Peyer's patch (tissue), 4 donors: ENCODE measurements around the gene GGTLC1.
"Not testable (repeated sequence)": the region's sequence is repeated elsewhere in the genome, so short reads cannot be mapped to it uniquely, and the experiment has no call there.

Source experiments
- POLR2A ChIP-seq, 2 donors: fragments of 450-650 bp; IDR thresholded peaks; one replicate each; pipeline ENCODE4 v1.5.1; 2017; ENCODE audit warnings: antibody characterized with exemption in 2 of 2, mild to moderate bottlenecking in 2 of 2, moderate library complexity in 2 of 2
- TF ChIP-seq, protein P1 (sequence below), 6 experiments: fragments of 450-650 bp in 4 of 6; fragments of 200-600 bp in 2 of 6; sonication (generic) in 1 of 6; IDR thresholded peaks; one replicate each; pipeline ENCODE4 v1.5.1; 2017 to 2019; ENCODE audit warnings: antibody characterized with exemption in 6 of 6, mild to moderate bottlenecking in 3 of 6, moderate library complexity in 1 of 6

DNA sequence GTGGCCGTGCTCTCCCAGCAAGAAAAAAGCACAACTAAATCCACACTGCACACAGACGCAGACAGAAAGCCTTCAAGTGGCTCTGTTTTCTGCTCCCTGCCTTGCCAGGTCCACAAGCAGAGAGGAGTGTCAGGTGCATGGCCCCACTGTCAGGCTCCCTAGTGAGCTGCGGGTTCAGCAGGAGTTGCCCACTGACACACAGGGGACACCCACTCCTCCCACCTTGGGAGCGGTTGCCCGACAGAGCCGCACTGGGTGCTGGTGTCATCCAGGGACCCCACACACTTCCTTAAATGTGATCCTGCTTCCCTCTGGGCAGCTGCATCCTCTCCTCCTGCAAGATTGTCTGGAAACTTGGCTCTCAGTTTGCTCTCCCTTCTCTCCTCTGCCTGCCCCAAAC lies 6.7 kb upstream of the GGTLC1 start:
- TF ChIP-seq, protein P1, sequence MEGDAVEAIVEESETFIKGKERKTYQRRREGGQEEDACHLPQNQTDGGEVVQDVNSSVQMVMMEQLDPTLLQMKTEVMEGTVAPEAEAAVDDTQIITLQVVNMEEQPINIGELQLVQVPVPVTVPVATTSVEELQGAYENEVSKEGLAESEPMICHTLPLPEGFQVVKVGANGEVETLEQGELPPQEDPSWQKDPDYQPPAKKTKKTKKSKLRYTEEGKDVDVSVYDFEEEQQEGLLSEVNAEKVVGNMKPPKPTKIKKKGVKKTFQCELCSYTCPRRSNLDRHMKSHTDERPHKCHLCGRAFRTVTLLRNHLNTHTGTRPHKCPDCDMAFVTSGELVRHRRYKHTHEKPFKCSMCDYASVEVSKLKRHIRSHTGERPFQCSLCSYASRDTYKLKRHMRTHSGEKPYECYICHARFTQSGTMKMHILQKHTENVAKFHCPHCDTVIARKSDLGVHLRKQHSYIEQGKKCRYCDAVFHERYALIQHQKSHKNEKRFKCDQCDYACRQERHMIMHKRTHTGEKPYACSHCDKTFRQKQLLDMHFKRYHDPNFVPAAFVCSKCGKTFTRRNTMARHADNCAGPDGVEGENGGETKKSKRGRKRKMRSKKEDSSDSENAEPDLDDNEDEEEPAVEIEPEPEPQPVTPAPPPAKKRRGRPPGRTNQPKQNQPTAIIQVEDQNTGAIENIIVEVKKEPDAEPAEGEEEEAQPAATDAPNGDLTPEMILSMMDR (IDR thresholded peaks at IDR 0.05): not testable (repeated sequence)
- TF ChIP-seq POLR2A (IDR thresholded peaks at IDR 0.05): not testable (repeated sequence)
